ENCODE data around the gene FXN. TPM values are rescaled to one million over a fixed set of nuclear protein-coding genes. Genes with fewer than 3 reads are reported as not detected.

Gene FXN
- total RNA-seq, 1 donor from 2014 or later, result 11.4 TPM

DNA sequence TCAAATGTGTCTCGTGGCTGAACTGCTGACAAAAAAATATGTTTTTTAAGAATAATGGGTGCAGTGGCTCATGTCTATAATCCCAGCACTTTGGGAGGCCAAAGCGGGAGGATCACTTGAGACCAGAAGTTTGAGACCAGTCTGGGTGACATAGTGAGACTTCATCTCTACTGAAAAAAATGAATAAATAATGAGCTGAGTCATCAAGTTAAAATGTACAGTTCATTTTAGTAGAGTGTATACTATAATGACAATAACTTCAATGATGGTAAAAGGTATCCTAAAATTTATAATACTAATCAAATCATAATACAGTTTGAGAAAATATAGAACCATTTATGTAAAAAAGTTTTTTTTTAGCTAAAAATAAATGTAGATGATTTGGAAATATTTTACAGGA, 100.6 kb downstream of the FXN start:
- Histone ChIP-seq H3K36me3 (ENCODE audit: control insufficient read depth, insufficient read depth, low read length) (peaks cover 4% of the 10 kb centered on the region), H3K4me3 (ENCODE audit: low read depth, low read length) (no peak overlapping the region), H3K27me3 (ENCODE audit: control insufficient read depth, insufficient read depth, low read length) (no peaks in the 10 kb centered on the region)
- TF ChIP-seq, protein P1, sequence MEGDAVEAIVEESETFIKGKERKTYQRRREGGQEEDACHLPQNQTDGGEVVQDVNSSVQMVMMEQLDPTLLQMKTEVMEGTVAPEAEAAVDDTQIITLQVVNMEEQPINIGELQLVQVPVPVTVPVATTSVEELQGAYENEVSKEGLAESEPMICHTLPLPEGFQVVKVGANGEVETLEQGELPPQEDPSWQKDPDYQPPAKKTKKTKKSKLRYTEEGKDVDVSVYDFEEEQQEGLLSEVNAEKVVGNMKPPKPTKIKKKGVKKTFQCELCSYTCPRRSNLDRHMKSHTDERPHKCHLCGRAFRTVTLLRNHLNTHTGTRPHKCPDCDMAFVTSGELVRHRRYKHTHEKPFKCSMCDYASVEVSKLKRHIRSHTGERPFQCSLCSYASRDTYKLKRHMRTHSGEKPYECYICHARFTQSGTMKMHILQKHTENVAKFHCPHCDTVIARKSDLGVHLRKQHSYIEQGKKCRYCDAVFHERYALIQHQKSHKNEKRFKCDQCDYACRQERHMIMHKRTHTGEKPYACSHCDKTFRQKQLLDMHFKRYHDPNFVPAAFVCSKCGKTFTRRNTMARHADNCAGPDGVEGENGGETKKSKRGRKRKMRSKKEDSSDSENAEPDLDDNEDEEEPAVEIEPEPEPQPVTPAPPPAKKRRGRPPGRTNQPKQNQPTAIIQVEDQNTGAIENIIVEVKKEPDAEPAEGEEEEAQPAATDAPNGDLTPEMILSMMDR (IDR thresholded peaks at IDR 0.05; ENCODE audit: insufficient read depth, low read length, poor library complexity, severe bottlenecking), result no peak
- DNase-seq (ENCODE audit: low read depth), result no peak

DNA sequence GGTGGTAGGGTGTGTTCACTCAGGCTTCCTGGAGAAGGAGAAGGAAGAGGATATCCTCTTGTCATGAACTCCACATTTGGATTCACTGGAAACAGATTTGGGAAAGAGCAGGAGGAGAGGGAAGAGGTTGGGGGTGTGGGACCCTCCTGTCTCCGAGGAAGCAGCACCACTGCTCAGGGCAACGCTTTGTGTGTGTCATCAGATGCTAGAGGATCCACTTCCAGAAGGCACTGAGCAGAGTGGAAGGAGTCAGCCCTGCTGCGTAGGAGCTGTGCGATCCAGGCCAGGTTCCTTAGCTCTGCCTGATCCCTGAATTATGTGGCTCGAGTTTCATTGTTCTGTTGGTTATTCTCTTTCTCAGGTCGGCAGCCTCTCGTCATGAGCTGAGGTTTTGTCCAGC, 101.2 kb downstream of the FXN start:
- no peaks in the 10 kb centered on the region for H3K27me3 ChIP-seq (ENCODE audit: control insufficient read depth, insufficient read depth, low read length)
- DNase-seq (ENCODE audit: low read depth), result no peak
- H3K4me3 ChIP-seq (ENCODE audit: low read depth, low read length), result no peak overlapping the region
- TF ChIP-seq, protein P1 (IDR thresholded peaks at IDR 0.05; ENCODE audit: insufficient read depth, low read length, poor library complexity, severe bottlenecking), result no peak
- H3K36me3 ChIP-seq (ENCODE audit: control insufficient read depth, insufficient read depth, low read length), result peaks cover 4% of the 10 kb centered on the region

DNA sequence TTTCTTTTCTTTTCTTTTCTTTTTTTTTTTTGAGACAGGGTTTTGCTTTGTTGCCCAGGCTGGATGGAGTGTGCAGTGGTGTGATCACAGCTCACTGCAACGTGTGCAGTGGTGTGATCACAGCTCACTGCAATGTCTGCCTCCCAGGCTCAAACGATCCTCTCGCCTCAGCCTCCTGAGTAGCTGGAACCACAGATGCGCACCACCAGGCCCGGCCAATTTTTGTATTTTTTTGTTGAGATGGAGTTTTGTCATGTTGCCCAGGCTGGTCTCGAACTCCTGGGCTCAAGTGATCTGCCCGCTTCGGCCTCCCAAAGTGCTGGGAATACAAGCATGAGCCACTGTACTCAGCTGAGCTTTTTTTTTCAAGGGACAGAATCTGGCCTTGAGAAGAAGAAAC, 101.8 kb downstream of the FXN start:
- TF ChIP-seq, protein P1 (IDR thresholded peaks at IDR 0.05; ENCODE audit: insufficient read depth, low read length, poor library complexity, severe bottlenecking), result no peak
- DNase-seq (ENCODE audit: low read depth), result no peak

DNA sequence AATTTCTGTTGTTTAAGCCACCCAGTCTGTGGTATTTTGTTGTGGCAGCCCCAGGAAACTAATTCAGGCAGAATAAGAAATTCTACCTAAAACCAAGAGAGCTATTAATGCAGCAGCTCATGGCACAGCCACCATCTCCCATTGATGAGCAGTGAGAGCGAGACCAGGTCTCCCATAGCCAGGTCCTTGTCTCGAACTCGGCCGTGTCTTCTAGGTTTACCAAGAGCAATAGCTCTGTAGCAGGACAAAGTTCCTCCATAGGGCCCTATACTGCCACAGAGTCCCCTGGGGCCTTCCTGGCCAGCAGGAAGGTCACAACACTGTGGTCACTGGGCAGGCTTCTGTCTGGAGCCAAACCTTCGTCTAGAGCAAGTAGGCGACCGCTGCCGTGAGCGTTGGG, 104.0 kb downstream of the FXN start:
- no peak for DNase-seq (ENCODE audit: low read depth)
- H3K4me3 ChIP-seq (ENCODE audit: low read depth, low read length), result no peak overlapping the region
- TF ChIP-seq, protein P1 (IDR thresholded peaks at IDR 0.05; ENCODE audit: insufficient read depth, low read length, poor library complexity, severe bottlenecking), result no peak
- H3K27me3 ChIP-seq (ENCODE audit: control insufficient read depth, insufficient read depth, low read length), result no peaks in the 10 kb centered on the region
- peaks cover 1% of the 10 kb centered on the region for H3K36me3 ChIP-seq (ENCODE audit: control insufficient read depth, insufficient read depth, low read length)

More for the DNA sequence above, 101.8 kb downstream of the FXN start:
- Histone ChIP-seq H3K4me3 (ENCODE audit: low read depth, low read length) (no peak overlapping the region), H3K36me3 (ENCODE audit: control insufficient read depth, insufficient read depth, low read length) (peaks cover 4% of the 10 kb centered on the region), H3K27me3 (ENCODE audit: control insufficient read depth, insufficient read depth, low read length) (no peaks in the 10 kb centered on the region)

DNA sequence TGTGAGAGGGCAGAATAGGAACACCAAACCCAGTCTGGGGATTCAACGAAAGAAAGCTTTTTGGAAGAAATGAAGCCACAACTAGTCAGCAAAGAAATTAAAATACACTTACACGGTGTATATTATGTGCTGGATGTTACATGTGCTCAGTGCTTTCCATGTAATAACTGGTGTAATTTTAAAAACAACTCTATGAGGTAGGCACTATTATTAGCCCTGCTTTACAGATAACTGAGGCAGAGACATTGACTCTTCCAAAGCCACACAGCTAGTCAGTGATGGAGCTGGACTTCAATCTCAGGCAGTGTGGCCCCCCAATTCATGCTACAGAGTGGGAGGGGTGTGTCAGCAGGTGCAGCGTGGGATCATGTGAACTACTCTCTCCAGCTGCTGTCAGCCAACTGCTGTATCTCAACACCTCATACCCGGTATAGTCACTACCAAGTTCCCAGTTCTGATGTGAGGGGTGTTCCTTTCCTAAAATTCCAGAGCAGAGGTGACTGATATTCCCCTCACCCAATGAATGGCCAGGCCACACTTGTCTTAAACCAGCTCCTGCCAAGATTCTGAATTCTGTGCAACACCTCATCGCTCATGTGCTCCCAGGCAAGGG, 104.7 kb downstream of the FXN start:
- H3K4me3 ChIP-seq (ENCODE audit: low read depth, low read length), result no peak overlapping the region
- peaks cover 1% of the 10 kb centered on the region for H3K36me3 ChIP-seq (ENCODE audit: control insufficient read depth, insufficient read depth, low read length)
- DNase-seq (ENCODE audit: low read depth), result no peak
- H3K27me3 ChIP-seq (ENCODE audit: control insufficient read depth, insufficient read depth, low read length), result no peaks in the 10 kb centered on the region
- TF ChIP-seq, protein P1 (IDR thresholded peaks at IDR 0.05; ENCODE audit: insufficient read depth, low read length, poor library complexity, severe bottlenecking), result no peak

DNA sequence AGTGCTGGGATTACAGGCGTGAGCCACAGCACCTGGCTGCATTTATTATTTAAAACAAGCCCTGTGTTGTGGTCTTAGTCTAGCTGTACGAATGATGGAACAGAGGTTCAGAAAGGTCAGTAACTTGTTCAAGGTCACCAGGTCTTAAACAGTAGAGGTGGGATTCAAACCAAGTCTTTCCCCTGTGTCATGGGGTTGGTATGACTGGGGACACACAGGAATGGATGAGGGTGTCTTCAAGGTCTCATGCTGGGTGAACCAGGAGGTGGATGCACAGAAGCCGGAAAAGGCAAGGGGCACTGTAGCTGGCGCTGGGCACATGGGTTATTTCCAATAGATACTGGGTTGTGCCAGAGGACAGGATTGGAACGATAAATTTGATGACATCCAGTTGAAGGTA, 106.3 kb downstream of the FXN start:
- Histone ChIP-seq H3K27me3 (ENCODE audit: control insufficient read depth, insufficient read depth, low read length) (no peaks in the 10 kb centered on the region), H3K36me3 (ENCODE audit: control insufficient read depth, insufficient read depth, low read length) (peaks cover 1% of the 10 kb centered on the region), H3K4me3 (ENCODE audit: low read depth, low read length) (no peak overlapping the region)
- no peak for DNase-seq (ENCODE audit: low read depth)
- TF ChIP-seq, protein P1 (IDR thresholded peaks at IDR 0.05; ENCODE audit: insufficient read depth, low read length, poor library complexity, severe bottlenecking), result no peak

Measured in kidney epithelial cell (primary cell).